HUES64 (cell line): ENCODE measurements around the gene LRP1.
A peak's percentile ranks its signal among the peaks of the same experiment; 100 is the strongest.
"Not testable (repeated sequence)": the region's sequence is repeated elsewhere in the genome, so short reads cannot be mapped to it uniquely, and the experiment has no call there.

Experiments
- H3K27ac ChIP-seq: 2 replicates; pipeline ENCODE4 v1.7.0; 2013; ENCODE audit warnings: low read depth, low read length, inconsistent platforms
- H3K27me3 ChIP-seq: 2 replicates; pipeline ENCODE4 v1.6.1; 2013; ENCODE audit warnings: mild to moderate bottlenecking, low read length; ENCODE audit not compliant: insufficient read depth
- H3K36me3 ChIP-seq: 2 replicates; pipeline ENCODE4 v1.6.1; 2013; ENCODE audit warnings: mild to moderate bottlenecking, low read length; ENCODE audit not compliant: insufficient read depth
- H3K4me1 ChIP-seq: 2 replicates; pipeline ENCODE4 v1.6.1; 2013; ENCODE audit warnings: mild to moderate bottlenecking, low read length, moderate library complexity; ENCODE audit not compliant: insufficient read depth
- H3K4me3 ChIP-seq: 2 replicates; pipeline ENCODE4 v1.5.1; 2013; ENCODE audit warnings: mild to moderate bottlenecking, low read length, moderate library complexity
- H3K9ac ChIP-seq: 2 replicates; pipeline ENCODE4 v1.6.1; 2013; ENCODE audit warnings: mild to moderate bottlenecking, low read depth, low read length
- H3K9me3 ChIP-seq: 2 replicates; pipeline ENCODE4 v1.6.1; 2013; ENCODE audit warnings: low read depth, low read length; ENCODE audit not compliant: insufficient read depth
- WGBS: fragments of 150-250, 120-280 bp; methylation state at CpG from one replicate; pipeline ENCODE4 v1.1.7; 2013; ENCODE audit warnings: missing lambda C conversion rate; 5-methylcytosine and 5-hydroxymethylcytosine counted together

The LRP1 gene

DNA sequence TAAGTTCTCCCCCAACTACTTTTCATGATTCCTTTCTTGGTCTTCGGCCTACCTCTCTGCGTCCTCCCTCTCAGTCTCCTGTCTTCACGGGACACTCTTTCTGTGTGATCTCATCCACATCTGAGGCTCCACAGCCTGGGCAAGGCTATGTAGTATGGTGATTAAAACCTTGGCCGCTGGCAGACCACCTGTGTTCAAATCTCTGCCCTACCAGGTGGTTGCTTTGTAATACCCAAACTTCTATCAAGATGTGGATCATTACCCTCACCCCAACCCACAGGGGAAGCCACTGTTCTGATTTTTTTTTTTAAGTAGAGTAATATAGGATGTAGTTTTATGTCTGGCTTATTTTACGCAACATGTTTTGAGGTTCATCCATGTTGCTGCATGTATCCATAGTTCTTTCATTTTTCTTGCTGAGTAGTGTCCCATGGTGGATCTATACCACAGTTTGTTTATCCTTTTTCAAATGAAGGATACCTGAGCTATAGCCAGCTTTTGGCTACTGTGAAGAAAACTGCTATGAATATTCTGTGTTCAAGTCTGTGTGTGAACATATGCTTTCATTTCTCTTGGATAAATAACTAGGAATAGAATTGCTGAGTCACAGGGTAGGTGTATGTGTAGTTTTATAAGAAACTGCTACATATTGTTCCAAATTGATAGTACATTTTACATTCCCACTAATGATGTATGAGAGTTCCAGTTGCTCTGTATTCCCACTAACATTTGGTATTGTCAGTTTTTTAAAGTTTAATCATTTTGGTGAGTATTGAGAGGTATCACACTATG, 8.8 kb upstream of the LRP1 start:
- H3K27ac ChIP-seq: no peak overlapping the region
- H3K9ac ChIP-seq: no peak overlapping the region
- no peaks in the 10 kb centered on the region for H3K27me3 ChIP-seq
- H3K9me3 ChIP-seq: peaks cover 6% of the 10 kb centered on the region; the same call in 1 of the 2 replicates
- no peaks in the 10 kb centered on the region for H3K4me1 ChIP-seq
- H3K4me3 ChIP-seq: no peak overlapping the region
- no peaks in the 10 kb centered on the region for H3K36me3 ChIP-seq
- WGBS: 93% methylated on average over 5 of the region's 5 CpGs

DNA sequence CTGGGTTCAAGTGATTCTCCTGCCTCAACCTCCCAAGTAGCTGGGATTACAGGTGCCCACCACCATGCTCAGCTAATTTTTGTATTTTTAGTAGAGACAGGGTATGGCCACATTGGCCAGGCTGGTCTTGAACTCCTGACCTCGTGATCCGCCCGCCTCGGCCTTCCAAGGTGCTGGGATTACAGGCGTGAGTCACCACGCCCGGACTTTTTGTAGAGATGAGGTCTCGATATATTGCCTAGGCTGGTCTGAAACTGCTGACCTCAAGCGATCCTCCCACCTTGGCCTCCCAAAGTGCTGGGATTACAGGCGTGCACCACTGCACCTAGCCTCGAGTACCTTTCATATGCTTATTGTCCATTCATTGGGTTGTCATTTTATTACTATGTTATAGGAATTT, 7.6 kb upstream of the LRP1 start:
- not testable (repeated sequence) for H3K27ac ChIP-seq, H3K9ac ChIP-seq, H3K4me1 ChIP-seq, H3K9me3 ChIP-seq, H3K36me3 ChIP-seq, H3K4me3 ChIP-seq, H3K27me3 ChIP-seq
- WGBS: 95% methylated on average over 11 of the region's 11 CpGs

DNA sequence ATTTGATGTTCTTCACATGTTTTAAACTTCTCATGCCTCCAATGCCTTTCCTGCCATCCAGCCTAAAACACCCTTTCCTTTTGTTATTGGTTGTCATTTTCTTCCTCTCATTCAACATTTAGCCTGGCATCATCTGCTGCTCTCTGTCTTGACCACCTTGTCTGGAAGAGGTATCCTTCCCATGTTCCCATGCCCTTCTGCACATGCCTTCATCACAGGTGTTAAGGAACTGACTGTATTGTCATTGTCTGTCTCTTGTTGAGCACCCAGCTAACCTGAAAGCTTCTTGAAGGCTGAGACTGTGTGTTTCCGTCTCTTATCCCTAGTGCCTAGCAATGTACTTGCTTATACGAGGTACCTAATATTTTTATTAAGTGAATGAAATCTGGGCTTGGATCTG, 4.5 kb upstream of the LRP1 start:
- Histone ChIP-seq H3K4me3 (no peak overlapping the region), H3K27ac (no peak overlapping the region), H3K9ac (no peak overlapping the region), H3K9me3 (peaks cover 6% of the 10 kb centered on the region; the same call in 1 of the 2 replicates), H3K36me3 (no peaks in the 10 kb centered on the region), H3K4me1 (peaks cover 7% of the 10 kb centered on the region), H3K27me3 (no peaks in the 10 kb centered on the region)
- 74% methylated on average over 2 of the region's 2 CpGs for WGBS

- Histone ChIP-seq H3K4me3 (no peak overlapping the region), H3K9me3 (peaks cover 6% of the 10 kb centered on the region; the same call in 1 of the 2 replicates), H3K27me3 (no peaks in the 10 kb centered on the region), H3K9ac (no peak overlapping the region), H3K27ac (no peak overlapping the region), H3K4me1 (peaks cover 7% of the 10 kb centered on the region), H3K36me3 (no peaks in the 10 kb centered on the region)
- 32% methylated on average over 10 of the region's 10 CpGs for WGBS
Measured at GRCh38 chr12:57124261-57124877, 3.9 kb upstream of the LRP1 start.

DNA sequence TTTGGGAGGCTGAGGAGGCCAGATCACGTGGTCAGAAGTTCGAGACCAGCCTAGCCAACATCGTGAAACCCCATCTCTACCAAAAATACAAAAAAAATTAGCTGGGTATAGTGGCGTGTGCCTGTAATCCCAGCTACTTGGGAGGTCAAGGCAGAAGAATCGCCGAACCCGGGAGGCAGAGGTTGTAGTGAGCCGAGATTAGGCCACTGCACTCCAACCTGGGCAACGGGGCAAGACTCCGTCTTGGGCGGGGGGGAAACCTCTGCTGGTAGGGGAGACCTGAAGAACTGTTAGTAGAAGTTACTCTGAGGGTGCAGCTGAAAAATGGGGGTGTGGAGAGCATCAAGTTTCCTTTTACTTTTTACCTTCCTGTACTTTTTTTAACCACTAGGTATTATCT, 2.2 kb upstream of the LRP1 start:
- Histone ChIP-seq H3K4me1 (peaks cover 20% of the 10 kb centered on the region), H3K4me3 (no peak overlapping the region), H3K27me3 (no peaks in the 10 kb centered on the region), H3K9me3 (peaks cover 6% of the 10 kb centered on the region; the same call in 1 of the 2 replicates), H3K36me3 (no peaks in the 10 kb centered on the region), H3K27ac (no peak overlapping the region), H3K9ac (no peak overlapping the region)
- WGBS: 93% methylated on average over 11 of the region's 11 CpGs

DNA sequence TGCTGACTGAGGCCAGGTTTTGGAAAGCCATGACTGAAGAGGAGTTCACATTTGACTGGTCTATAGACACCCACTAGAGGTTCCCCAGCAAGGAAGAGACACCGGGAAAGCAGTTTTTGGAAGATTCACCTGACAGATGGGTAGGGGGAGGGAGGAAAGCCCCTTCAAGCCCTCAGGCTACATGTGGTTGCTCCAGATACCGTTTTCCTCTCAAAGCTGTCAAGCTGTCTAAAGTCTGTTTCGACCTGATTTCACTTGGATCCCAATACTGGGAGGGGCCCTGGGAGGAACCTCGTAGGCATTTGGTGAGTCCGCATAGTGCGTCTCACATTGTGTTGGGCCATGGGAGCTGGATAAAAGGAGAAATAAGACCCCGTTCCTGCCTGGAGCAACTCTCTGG, 1.7 kb upstream of the LRP1 start:
- no peak overlapping the region for H3K27ac ChIP-seq
- no peaks in the 10 kb centered on the region for H3K27me3 ChIP-seq
- peak overlapping the region; percentile 11; the same call in 1 of the 2 replicates for H3K9ac ChIP-seq
- H3K36me3 ChIP-seq: no peaks in the 10 kb centered on the region
- peaks cover 23% of the 10 kb centered on the region for H3K4me1 ChIP-seq
- peak overlapping the region; percentile 96; the same call in 1 of the 2 replicates for H3K4me3 ChIP-seq
- 65% methylated on average over 7 of the region's 7 CpGs for WGBS
- peaks cover 6% of the 10 kb centered on the region; the same call in 1 of the 2 replicates for H3K9me3 ChIP-seq

DNA sequence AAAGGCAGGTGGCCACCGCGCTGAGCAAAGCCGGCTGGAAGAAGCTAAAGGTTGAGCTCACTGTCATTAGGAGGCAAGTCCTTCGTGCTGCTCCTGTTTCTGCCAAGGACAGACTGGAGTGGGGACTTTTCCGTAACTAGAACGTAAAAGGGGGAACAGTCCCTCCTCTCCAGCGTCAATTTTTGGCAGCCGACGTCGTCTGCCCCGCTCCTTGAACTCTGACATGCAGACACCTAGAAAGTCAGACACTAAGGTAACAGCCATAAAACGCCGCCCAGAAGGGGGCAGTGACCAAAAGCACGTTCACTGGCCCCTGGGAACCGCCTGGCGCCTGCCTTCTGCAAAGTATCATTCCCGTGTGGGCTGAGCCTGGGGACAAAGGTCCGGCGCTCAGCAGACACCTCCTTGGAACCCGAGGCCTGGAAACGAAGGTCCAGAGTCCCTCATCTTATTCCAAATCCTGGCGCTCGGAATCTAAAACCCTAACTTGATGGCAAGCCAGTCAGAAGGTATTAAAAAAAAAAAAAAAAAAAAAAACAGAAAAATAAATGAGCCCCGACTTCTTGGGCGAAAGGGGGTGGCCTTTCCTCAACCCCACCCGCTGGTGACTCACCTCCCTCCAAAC, 1.1 kb upstream of the LRP1 start:
- peak overlapping the region; percentile 34 for H3K9ac ChIP-seq
- no peaks in the 10 kb centered on the region for H3K36me3 ChIP-seq
- peak overlapping the region; percentile 96 for H3K4me3 ChIP-seq
- H3K9me3 ChIP-seq: peaks cover 3% of the 10 kb centered on the region; the same call in 1 of the 2 replicates
- peak overlapping the region; percentile 96; the same call in 1 of the 2 replicates for H3K27ac ChIP-seq
- no peaks in the 10 kb centered on the region for H3K27me3 ChIP-seq
- H3K4me1 ChIP-seq: peaks cover 29% of the 10 kb centered on the region
- WGBS: 12% methylated on average over 26 of the region's 26 CpGs

- Histone ChIP-seq H3K27me3 (no peaks in the 10 kb centered on the region), H3K36me3 (no peaks in the 10 kb centered on the region), H3K9me3 (no peaks in the 10 kb centered on the region), H3K4me3 (peak overlapping the region; percentile 96), H3K4me1 (peaks cover 43% of the 10 kb centered on the region), H3K9ac (peak overlapping the region; percentile 88), H3K27ac (peak overlapping the region; percentile 96)
- WGBS: 1% methylated on average over 24 of the region's 35 CpGs
Measured at GRCh38 chr12:57128519-57129247, 400 bp downstream of the LRP1 start.

DNA sequence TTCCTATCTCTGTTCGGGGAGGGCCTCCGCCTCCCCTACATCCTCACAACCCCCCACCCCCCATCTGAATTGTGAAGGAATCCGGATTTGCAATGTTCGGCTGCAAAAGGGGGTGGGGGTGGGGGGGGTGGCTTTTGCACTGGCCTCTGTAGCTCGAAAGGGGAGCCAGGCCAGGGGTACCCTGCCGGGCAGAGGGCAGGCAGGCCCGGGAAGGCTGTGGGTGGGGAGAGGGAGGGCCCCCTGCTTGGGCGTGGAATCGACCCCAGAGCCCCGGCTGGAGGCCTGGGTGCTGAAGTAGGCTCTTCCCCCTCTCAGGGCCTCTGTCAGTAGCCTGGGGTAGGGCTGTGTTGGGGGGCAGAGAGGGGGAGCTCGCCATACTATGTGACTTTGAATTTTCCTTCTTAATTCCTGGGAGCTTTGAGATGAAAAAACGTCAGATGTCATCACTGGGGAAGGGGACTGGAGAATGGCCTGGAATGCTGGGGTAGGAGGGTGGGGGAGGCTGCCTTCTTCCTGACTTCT, 1.1 kb downstream of the LRP1 start:
- no peaks in the 10 kb centered on the region for H3K9me3 ChIP-seq
- peak overlapping the region; percentile 96 for H3K4me3 ChIP-seq
- no peaks in the 10 kb centered on the region for H3K27me3 ChIP-seq
- H3K36me3 ChIP-seq: no peaks in the 10 kb centered on the region
- peak overlapping the region; percentile 96 for H3K27ac ChIP-seq
- WGBS: under 1% methylated on average over 10 of the region's 12 CpGs
- peaks cover 50% of the 10 kb centered on the region for H3K4me1 ChIP-seq
- peak overlapping the region; percentile 88 for H3K9ac ChIP-seq

DNA sequence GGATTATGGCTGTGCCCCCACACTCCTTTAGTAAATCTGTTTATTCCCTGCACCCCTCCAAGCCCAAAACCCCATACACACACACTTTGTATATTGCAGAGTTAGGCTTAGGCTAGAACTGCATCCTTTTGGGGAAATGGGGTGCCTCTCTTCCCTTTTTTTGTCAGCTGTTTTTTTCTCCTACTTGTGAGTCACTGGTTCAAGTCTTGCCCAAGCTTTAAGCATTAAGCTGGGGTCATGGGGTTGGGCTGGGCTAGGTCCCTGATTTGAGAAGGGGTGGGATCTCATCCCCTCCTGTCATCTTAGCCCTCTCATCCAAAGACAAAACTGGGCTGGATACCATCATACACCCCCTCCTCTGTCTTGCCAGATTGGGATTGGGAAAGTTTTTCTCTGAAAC, 1.6 kb downstream of the LRP1 start:
- H3K36me3 ChIP-seq: no peaks in the 10 kb centered on the region
- peak overlapping the region; percentile 96 for H3K4me3 ChIP-seq
- H3K27ac ChIP-seq: peak overlapping the region; percentile 96; the same call in 1 of the 2 replicates
- H3K9me3 ChIP-seq: no peaks in the 10 kb centered on the region
- H3K4me1 ChIP-seq: peaks cover 51% of the 10 kb centered on the region
- H3K27me3 ChIP-seq: no peaks in the 10 kb centered on the region
- no peak overlapping the region; the same call in 1 of the 2 replicates for H3K9ac ChIP-seq
